Stimulated activated CD8-positive, alpha-beta memory T cell treated with anti-CD3 and anti-CD28 coated beads, Interleukin-12 subunit alpha, Interleukin-12 subunit beta, amount 100 ng/mL, for 1 hour (primary cell): ENCODE data around the gene TMEM132A.

Experiments
- DNase-seq: peaks from one replicate; pipeline ENCODE4 v3.0.0-alpha.2; 2020; ENCODE audit warnings: low read depth

The TMEM132A gene

DNA sequence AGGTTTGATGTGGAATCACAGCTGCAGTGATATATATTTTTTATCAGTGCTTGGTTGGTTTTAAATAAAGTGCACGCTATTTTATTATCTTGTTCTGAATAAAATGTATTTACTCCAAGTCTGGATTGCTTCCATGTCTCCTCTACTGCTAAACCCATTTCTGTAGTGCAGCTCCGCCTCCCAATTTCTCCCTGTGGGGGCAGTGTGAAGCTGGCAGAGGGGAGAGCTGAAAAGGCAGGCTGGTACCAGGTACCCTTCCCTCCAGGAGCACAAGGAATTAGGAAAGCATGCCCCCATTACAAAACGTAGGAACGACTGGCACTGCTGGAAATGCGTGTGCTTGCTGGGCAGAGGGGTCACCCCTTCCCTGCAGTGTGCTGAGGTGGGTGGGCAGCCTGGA is 934 bp upstream of the TMEM132A start:
- DNase-seq = no peak

DNA sequence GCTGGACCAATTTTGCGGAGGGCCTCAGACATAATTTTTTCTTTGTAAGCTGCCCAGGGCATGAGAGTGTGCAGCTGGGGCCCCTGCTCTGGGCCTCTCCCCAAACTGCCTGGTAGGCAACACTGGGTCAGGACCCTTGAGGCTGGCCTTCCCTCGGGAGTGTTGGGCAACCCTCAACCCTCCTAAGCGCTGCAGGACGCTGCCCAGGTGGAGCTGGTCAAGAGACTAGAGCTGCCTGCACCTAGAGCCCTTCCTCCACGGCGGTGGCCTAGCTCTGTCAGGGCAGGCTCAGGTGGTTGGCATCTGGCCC is 505 bp upstream of the TMEM132A start:
- no peak for DNase-seq

DNA sequence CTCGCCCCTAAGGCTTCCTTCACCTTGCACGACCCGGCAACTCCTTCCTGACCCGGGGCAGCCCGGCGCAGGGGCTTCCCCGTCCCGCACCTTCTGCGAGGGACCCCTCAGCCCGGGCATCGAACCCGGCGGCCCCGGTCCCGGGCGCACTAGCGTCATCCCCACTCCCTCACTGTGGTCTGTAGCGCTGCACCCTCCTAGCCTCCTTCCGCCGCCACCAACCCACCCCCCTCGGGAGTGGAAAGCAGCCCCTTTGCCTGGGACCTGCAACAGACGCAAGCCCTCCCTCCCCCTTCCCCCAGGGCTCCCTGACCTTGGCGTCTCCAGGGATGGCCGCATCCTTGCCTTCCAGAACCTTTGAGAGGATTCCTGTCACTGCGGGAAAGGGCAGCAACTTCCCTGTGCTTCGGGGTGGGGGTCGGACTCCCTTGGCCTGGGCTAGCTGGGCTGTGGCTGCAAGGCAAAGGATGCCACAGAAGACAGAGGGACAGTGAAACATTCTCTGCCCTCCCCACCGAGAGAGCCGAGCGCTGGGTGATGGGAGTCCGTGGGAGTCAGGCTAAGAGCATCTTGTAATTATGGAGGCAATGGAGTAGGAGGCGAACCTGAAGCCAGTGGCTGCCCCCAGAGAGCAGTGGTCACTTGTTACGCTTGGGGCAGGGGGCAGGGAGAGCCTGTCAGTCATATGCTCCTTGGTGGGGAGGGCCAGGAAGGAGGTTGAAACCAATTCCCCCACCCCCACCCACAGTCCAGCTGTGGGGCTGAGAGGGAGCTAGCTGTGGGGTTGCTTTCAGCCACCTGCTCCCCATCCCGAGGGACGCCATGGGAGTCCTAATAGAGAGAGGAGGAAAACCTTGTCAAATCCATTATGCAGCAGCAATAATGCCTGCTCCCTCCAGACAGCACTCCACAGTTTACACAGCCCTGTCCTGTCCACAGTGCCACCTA is 920 bp downstream of the TMEM132A start:
- DNase-seq = no peak

DNA sequence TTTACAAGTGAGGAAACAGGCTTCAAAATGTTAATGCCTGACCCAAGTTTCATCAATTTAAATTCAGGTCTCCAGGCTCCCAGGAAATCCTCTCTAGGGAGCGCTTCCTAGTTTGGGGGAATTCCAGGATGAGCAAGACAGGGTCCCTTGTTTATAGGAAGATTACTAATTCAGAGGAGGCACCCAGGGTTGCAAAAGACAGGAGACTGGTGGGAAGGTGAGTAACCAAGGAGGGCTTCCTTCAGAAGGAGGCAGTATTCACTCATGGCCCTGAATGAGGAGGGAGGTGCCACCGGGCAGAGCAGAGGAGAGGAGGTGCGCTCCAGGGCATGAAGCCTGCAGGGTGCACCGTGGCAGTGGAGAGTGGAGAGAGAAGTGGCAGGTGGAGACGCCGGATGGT is 1.6 kb downstream of the TMEM132A start:
- no peak for DNase-seq

DNA sequence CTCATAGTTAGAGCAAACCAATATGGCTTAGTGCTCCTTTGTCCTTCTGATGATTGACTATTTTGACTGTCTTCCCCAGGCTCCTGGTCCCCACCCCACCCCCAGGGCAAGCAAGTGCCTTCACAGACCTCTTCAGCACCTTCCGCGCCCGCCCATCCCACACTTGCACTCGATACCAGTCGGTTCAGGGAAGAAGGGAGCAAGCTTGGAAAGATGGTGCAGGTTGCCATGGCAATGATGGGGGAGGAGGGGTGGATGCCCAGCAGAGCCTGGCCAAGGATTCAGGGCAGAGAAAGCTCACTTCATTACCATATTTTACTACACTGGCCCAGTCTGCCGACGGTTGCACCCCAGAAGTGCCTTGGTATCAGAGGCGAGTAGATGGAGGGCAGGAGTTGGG is 2.2 kb downstream of the TMEM132A start:
- DNase-seq = no peak

DNA sequence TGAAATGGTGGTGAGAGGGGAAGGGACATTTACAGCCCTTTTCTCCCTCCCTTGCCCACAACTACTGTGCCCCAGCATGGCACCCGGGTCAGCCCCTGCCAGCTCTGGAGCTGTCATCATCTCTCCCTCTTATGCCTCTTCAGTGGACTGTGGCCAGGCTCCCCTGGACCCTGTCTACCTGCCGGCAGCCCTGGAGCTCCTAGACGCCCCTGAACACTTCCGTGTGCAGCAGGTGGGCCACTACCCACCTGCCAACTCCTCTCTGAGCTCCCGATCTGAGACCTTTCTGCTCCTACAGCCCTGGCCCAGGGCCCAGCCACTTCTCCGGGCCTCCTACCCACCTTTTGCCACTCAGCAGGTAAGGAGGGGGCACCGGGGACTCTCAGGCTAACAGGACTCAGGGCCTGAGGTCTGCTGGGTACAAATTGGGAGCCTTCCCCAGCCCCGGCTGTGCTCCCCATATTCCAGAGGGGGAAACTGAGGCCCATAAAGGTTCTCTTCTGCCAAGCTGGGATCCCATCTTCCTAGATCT is 2.9 kb downstream of the TMEM132A start:
- no peak for DNase-seq

DNA sequence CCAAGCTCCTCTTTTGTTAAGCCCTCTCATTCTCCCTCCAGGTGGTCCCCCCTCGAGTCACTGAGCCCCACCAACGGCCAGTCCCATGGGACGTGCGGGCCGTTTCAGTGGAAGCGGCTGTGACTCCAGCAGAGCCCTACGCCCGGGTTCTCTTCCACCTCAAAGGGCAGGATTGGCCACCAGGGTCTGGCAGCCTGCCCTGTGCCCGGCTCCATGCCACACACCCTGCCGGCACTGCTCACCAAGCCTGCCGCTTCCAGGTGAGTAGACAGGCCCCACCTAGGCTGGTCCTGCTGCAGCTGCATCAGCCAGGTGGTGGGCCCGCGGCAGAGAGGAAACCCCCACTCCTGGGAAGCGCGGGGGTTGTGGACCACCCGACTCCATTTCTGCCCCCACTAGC is 3.3 kb downstream of the TMEM132A start:
- no peak for DNase-seq

DNA sequence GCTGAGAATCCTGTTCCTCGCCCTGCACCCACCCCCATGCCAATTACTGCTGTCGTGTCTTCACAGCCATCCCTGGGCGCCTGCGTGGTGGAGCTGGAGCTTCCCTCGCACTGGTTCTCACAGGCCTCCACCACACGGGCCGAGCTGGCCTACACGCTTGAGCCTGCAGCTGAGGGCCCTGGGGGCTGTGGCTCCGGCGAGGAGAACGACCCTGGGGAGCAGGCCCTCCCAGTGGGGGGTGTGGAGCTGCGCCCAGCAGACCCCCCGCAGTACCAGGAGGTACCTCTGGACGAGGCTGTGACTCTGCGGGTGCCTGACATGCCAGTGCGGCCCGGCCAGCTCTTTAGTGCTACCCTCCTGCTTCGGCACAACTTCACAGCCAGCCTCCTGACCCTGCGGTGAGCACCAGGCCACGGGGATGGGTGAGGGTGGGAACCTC is 4.3 kb downstream of the TMEM132A start:
- DNase-seq = no peak

DNA sequence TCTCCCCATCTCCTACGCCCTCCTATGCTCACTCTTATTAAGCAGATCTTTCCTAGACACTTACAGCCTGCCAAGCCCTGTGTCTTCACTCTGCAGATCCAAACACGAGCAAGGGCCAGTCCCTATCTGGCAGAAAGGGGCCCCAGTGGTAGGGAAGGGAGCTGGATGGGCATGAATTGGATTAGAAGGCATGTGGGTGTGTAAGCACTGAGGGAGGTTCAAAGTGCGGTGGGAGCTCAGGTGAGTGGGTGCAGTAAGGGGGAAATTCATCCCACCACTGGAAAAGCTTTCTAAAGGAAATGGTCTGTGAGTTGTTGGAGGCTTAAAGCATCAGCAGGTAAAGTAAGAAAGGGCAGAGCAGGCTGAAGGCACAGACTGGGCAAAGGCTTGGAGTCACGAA is 5.5 kb downstream of the TMEM132A start:
- DNase-seq = no peak

DNA sequence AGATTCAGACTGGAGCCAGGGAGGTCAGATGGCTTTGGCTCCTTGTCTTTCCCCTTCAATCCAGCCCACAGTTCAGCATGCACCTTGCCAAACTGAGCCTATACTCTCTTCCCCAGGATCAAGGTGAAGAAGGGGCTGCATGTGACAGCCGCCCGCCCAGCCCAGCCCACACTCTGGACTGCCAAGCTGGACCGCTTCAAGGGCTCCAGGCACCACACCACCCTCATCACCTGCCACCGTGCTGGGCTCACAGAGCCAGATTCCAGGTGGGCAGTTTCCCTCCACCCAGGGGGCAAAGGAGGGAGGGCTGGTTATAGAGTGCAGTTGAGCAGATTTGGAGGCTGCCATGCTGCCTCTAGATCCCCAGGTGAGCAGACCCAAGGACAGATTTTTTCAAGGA is 6.1 kb downstream of the TMEM132A start:
- no peak for DNase-seq

DNA sequence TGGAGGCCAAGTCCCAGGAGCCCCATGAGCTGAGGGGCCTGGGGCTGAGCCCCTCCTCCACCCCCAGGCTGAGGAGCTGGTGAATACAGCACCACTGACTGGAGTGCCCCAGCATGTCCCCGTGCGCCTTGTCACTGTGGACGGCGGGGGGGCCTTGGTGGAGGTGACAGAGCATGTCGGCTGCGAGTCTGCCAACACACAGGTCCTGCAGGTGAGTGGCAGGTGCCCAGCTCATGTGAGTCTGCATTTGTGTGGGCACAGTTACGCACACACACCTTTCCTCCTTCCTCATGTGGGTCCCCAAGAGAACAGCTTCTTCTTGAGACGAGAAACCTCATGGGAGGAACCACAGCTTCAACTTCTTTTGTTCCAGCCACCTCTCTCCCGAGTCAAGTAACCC is 7.7 kb downstream of the TMEM132A start:
- no peak for DNase-seq

DNA sequence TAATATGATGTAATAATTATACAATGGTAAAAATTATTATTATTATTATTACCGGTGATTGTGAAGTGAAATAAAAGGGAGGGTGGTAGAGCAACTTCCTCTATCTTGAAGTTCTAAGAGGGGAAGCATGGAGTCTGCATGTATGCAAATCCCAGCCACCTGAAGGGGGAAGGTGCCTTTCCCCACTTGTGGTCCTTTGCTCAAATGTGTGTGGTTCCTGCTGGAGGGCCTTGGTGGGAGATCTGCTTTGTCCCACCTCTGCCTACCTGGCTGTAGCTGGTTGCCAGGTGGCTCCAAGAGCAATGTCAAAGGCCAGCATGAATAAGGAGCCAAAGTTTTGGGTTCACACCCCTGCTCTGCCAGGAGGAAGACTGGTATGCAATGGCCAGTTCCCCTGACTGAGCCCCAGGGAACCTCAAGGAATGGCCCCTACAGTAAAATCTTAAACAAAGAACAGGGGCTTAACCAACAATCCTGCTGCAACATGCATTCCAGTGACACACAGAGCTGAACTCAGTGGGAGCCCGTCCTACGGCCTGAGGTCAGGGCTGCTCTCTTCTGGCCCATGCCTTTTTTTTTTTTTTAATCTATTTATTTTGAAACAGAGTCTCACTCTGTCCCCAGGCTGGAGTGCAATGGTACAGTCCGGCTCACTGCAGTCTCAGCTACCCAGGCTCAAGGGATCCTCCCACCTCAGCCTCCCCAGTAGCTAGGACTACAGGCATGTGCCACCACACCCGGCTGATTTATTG is 8.5 kb downstream of the TMEM132A start:
- DNase-seq = no peak

DNA sequence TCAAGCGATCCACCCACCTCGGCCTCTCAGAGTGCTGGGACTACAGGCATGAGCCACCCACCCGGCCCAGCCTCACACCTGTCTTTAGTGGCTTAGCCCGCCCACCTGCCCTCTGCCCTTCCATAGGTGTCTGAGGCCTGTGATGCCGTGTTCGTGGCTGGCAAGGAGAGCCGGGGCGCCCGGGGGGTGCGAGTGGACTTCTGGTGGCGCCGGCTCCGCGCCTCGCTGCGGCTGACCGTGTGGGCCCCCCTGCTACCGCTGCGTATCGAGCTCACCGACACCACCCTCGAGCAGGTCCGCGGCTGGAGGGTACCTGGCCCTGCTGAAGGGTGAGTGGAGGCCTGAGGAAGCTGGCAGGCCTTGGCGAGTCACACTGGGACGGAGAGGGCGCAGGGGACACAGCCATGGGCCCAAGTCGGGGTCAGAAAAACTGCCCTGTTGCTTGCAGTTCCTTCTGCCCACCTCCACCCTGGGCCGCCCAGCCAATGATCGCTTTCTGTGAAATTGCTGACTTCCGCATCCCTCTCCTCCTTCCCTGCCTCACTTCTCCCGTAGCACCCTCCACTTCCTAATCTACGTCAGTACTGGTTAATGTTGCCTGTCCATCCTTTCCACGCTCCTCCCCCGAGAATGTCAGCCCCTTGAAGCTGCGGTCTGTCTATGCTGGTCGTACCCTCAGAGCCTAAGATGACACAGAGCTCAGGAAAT is 9.3 kb downstream of the TMEM132A start:
- no peak for DNase-seq

DNA sequence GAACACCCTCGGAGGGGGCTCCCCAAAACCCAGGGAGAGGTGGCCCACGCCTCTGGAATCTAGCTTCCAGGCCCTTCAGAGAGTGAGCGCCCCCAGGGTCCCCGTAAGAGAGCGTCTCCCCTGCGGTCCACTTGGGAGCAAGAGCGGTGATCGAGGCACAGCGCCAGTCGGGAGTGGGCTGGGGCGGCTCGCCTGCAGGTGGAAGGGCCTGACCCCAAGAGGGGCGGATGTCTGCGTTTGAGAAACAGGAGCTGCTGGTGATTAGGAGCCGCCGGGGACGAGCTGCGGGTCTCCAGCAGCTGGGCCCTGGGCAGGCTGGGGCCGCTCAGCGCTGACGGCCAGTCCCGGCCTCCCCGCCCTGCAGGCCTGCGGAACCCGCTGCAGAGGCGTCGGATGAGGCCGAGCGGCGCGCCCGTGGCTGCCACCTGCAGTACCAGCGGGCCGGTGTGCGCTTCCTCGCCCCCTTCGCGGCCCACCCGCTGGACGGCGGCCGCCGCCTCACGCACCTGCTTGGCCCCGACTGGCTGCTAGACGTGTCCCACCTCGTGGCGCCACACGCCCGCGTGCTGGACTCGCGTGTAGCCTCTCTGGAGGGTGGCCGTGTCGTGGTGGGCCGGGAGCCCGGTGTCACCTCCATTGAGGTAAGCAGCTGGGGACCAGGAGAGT is 10.0 kb downstream of the TMEM132A start:
- DNase-seq = no peak

DNA sequence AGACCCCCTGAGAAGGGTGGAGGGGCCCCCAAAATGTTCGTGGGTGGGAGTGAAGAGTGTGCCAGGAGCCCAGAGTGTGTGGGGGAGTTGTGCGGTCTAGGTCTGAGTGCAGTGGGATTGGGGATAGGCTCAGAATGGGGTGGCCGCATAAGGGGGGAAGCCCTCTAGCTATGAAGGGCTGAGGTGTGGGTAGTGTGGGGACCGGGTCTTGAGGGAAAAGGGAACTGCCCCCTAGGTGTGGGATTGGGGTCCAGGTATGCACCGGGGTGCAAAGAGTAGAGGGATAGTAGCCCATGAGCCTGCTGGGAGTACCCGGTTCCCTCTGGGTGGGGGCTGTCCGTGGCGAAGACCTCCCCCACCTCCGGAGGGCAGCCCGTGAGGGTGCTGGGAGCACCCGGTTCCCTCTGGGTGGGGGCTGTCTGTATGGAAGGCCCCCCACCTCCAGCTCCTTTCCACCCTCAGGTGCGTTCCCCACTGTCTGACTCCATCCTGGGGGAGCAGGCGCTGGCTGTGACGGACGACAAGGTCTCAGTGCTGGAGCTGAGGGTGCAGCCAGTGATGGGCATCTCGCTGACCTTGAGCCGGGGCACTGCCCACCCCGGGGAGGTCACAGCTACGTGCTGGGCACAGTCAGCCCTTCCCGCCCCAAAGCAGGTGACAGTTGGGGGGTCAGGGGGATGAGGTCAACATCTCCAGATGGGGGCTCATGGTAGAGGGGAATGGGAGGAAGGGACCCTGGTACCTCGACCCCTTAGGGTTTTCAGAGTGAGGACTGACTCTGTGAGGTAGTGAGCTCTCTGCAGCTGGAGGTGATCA is 10.7 kb downstream of the TMEM132A start:
- DNase-seq = no peak

DNA sequence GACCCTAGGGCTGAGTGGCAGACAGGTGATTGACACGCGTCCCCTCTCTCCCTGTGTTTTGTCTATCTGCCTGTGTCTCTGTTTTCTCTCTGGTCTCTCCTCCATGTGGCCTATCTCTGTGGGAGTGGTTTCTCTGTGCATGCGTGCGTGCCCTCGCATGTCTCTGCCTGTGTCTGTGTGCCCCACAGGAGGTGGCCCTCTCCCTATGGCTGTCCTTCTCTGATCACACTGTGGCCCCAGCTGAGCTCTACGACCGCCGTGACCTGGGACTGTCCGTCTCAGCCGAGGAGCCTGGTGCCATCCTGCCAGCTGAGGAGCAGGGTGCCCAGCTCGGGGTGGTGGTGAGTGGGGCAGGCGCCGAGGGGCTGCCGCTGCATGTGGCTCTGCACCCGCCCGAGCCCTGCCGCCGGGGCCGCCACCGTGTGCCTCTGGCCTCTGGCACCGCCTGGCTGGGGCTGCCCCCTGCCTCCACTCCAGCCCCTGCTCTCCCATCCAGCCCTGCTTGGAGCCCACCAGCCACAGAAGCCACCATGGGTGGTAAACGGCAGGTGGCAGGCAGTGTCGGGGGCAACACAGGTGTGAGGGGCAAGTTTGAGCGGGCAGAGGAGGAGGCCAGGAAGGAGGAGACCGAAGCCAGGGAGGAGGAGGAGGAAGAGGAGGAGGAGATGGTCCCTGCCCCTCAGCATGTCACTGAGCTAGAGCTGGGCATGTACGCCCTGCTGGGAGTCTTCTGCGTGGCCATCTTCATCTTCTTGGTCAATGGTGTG is 11.6 kb downstream of the TMEM132A start:
- DNase-seq = no peak

DNA sequence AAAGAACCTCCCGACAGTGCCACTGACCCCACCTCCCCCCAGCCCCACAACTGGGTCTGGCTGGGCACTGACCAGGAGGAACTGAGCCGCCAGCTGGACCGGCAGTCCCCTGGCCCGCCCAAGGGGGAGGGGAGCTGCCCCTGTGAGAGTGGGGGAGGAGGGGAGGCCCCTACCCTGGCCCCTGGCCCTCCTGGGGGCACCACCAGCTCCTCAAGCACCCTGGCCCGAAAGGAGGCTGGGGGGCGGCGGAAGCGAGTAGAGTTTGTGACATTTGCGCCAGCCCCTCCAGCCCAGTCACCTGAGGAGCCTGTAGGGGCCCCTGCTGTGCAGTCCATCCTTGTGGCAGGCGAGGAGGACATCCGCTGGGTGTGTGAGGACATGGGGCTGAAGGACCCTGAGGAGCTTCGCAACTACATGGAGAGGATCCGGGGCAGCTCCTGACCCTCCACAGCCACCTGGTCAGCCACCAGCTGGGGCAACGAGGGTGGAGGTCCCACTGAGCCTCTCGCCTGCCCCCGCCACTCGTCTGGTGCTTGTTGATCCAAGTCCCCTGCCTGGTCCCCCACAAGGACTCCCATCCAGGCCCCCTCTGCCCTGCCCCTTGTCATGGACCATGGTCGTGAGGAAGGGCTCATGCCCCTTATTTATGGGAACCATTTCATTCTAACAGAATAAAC is 12.3 kb downstream of the TMEM132A start:
- no peak for DNase-seq

DNA sequence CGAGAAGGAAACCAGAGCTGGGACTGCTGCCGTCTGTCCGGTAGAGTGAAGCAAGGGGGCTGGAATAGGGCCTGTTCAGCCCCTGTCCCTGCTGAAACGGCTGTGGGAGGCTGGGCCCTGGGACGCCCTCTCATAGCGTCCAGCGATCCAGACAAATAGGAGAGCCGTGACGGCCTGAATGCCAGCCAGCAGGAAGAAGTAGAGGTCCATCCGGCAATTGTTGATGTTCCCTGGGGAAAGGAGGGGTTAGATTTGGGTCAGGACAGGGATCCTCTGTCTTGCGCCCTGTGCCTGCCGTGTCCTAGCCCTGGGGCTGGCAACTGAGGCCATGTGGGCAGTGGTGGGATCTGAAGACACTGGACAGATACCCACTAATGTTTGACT is 12.9 kb downstream of the TMEM132A start:
- DNase-seq = no peak

DNA sequence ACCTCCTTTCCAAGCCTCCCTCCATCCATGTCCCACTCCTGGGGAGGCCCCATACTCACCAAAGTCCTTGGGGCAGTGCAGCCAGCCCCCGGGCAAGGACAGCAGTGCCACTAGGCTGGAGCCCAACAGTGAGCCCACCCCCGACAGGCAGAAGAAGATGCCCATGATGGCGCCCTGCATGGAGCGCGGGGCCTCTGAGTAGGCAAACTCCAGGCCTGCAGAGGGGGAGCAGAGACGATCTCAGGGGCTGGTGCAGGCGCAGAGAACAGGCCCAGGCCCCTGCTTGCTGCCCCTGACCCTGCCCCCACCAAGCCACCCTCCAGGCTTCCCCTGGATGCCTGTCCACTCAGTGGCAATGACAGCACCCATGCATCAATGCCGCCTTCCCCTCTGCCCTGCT is 13.6 kb downstream of the TMEM132A start:
- no peak for DNase-seq

DNA sequence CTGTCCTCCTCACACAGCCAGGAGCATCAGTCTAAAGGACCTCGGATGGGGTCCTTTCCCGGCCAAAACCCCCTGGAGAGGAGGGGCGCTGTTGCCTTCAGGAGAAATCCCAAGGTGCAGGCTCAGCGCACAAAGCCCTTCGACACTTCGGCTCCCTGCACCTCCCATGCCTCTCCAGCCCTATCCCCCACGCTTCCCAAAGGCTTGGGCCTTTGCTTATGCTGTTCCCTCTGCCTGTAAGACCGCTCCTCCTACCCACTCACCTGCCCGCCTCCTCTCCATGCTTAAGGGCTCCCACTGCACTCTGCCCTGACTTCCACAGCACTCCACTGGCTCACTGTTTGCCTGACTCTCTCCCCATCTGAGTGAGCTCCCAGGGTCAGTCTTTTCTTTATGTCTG is 14.2 kb downstream of the TMEM132A start:
- no peak for DNase-seq
